ENCODE results near the gene ZFYVE28.

DNA sequence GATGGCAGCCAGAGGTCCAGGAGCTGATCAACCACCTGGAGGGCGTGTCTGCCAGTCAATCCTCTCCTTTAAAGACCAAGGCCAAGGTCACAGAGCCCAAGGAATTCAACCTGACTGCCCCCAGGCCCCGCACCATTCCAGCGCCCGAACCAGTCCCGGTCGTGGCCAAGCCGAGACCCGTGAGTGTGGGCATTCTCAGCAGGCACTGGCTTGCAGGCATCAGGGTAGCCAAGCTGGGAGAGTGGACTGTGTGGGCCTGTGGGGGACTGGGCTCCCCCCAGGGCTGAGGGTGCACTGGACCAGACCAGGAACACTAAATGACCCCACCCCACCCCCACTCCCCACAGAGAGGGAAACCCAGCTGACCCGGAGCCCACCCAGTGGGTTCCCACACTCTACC lies 26.7 kb upstream of the ZFYVE28 start:
- no peak for TF ChIP-seq LARP7 (IDR thresholded peaks at IDR 0.05)
- no peak for TF ChIP-seq RUNX3 (IDR thresholded peaks at IDR 0.05; ENCODE audit: low read length)
- no peak for TF ChIP-seq SP1 (IDR thresholded peaks at IDR 0.05; ENCODE audit: low read depth, low read length)
- TF ChIP-seq, protein P1, sequence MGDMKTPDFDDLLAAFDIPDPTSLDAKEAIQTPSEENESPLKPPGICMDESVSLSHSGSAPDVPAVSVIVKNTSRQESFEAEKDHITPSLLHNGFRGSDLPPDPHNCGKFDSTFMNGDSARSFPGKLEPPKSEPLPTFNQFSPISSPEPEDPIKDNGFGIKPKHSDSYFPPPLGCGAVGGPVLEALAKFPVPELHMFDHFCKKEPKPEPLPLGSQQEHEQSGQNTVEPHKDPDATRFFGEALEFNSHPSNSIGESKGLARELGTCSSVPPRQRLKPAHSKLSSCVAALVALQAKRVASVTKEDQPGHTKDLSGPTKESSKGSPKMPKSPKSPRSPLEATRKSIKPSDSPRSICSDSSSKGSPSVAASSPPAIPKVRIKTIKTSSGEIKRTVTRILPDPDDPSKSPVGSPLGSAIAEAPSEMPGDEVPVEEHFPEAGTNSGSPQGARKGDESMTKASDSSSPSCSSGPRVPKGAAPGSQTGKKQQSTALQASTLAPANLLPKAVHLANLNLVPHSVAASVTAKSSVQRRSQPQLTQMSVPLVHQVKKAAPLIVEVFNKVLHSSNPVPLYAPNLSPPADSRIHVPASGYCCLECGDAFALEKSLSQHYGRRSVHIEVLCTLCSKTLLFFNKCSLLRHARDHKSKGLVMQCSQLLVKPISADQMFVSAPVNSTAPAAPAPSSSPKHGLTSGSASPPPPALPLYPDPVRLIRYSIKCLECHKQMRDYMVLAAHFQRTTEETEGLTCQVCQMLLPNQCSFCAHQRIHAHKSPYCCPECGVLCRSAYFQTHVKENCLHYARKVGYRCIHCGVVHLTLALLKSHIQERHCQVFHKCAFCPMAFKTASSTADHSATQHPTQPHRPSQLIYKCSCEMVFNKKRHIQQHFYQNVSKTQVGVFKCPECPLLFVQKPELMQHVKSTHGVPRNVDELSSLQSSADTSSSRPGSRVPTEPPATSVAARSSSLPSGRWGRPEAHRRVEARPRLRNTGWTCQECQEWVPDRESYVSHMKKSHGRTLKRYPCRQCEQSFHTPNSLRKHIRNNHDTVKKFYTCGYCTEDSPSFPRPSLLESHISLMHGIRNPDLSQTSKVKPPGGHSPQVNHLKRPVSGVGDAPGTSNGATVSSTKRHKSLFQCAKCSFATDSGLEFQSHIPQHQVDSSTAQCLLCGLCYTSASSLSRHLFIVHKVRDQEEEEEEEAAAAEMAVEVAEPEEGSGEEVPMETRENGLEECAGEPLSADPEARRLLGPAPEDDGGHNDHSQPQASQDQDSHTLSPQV (IDR thresholded peaks at IDR 0.05): no peak
- TF ChIP-seq, protein P2, sequence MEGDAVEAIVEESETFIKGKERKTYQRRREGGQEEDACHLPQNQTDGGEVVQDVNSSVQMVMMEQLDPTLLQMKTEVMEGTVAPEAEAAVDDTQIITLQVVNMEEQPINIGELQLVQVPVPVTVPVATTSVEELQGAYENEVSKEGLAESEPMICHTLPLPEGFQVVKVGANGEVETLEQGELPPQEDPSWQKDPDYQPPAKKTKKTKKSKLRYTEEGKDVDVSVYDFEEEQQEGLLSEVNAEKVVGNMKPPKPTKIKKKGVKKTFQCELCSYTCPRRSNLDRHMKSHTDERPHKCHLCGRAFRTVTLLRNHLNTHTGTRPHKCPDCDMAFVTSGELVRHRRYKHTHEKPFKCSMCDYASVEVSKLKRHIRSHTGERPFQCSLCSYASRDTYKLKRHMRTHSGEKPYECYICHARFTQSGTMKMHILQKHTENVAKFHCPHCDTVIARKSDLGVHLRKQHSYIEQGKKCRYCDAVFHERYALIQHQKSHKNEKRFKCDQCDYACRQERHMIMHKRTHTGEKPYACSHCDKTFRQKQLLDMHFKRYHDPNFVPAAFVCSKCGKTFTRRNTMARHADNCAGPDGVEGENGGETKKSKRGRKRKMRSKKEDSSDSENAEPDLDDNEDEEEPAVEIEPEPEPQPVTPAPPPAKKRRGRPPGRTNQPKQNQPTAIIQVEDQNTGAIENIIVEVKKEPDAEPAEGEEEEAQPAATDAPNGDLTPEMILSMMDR (IDR thresholded peaks at IDR 0.05 in 2 of 3, conservative IDR thresholded peaks at IDR 0.05 in 1 of 3; ENCODE audit: control insufficient read depth in 2 of 3, extremely low read depth in 1 of 3, insufficient read depth in 1 of 3, low read depth in 3 of 3, low read length in 3 of 3): no peak
- TF ChIP-seq, protein P3, sequence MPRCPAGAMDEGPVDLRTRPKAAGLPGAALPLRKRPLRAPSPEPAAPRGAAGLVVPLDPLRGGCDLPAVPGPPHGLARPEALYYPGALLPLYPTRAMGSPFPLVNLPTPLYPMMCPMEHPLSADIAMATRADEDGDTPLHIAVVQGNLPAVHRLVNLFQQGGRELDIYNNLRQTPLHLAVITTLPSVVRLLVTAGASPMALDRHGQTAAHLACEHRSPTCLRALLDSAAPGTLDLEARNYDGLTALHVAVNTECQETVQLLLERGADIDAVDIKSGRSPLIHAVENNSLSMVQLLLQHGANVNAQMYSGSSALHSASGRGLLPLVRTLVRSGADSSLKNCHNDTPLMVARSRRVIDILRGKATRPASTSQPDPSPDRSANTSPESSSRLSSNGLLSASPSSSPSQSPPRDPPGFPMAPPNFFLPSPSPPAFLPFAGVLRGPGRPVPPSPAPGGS (IDR thresholded peaks at IDR 0.05; ENCODE audit: borderline replicate concordance, insufficient read depth, low read depth, low read length, poor library complexity, severe bottlenecking): no peak
- no peak for TF ChIP-seq FOXM1 (IDR thresholded peaks at IDR 0.05; ENCODE audit: low read depth, low read length)
- no peak for TF ChIP-seq HCFC1 (IDR thresholded peaks at IDR 0.05; ENCODE audit: low read length)
- TF ChIP-seq BCL11A (IDR thresholded peaks at IDR 0.05; ENCODE audit: low read depth, low read length): no peak
- no peak for TF ChIP-seq RFX5 (IDR thresholded peaks at IDR 0.05; ENCODE audit: low read depth, low read length)

All from GM12878 (cell line).